Type B pancreatic cell (in vitro differentiated cells): ENCODE results near the gene SERPINA4. TPM values are rescaled to one million over a fixed set of nuclear protein-coding genes. Genes with fewer than 3 reads are reported as not detected.

Experiments
- DNase-seq: peaks from one replicate; pipeline ENCODE4 v3.0.0; 2021; ENCODE audit warnings: mixed read lengths; ENCODE audit not compliant: unreplicated experiment; ENCODE audit errors: extremely low spot score
- H3K27ac Mint-ChIP-seq: 2 replicates; pipeline ENCODE4 v1.8.0; 2021; ENCODE audit warnings: mild to moderate bottlenecking, mixed read lengths
- H3K27me3 Mint-ChIP-seq: 2 replicates; pipeline ENCODE4 v1.8.0; 2021; ENCODE audit warnings: mixed read lengths
- H3K36me3 Mint-ChIP-seq: 2 replicates; pipeline ENCODE4 v1.8.0; 2021; ENCODE audit warnings: mixed read lengths
- H3K4me1 Mint-ChIP-seq: one replicate; pipeline ENCODE4 v1.8.0; 2021; ENCODE audit warnings: mixed read lengths; ENCODE audit not compliant: unreplicated experiment
- H3K4me3 Mint-ChIP-seq: 2 replicates; pipeline ENCODE4 v1.8.0; 2021; ENCODE audit warnings: mild to moderate bottlenecking, mixed read lengths
- H3K9me3 Mint-ChIP-seq: 2 replicates; pipeline ENCODE4 v1.8.0; 2021; ENCODE audit warnings: mixed read lengths
- CTCF ChIP-seq: fragments of 200-600 bp; sonication (generic); conservative IDR thresholded peaks from 2 replicates; pipeline ENCODE4 v1.5.0; 2021; ENCODE audit warnings: antibody characterized with exemption, mild to moderate bottlenecking
- total RNA-seq: library from RNA; stranded (reverse); gene quantifications from 2 replicates; pipeline ENCODE4 v1.2.1, GENCODE V29; 2021; ENCODE audit warnings: low replicate concordance

The SERPINA4 gene
- total RNA-seq, 1 donor from 2014 or later: 1.4 TPM

- Mint-ChIP-seq H3K36me3 (no peaks in the 10 kb centered on the region), H3K4me1 (no peaks in the 10 kb centered on the region), H3K9me3 (no peaks in the 10 kb centered on the region), H3K4me3 (no peak overlapping the region), H3K27ac (no peak overlapping the region), H3K27me3 (no peaks in the 10 kb centered on the region)
- no peak for TF ChIP-seq CTCF
- DNase-seq: no peak
Observed at GRCh38 chr14:94570440-94570839, 9.2 kb downstream of the SERPINA4 start.

DNA sequence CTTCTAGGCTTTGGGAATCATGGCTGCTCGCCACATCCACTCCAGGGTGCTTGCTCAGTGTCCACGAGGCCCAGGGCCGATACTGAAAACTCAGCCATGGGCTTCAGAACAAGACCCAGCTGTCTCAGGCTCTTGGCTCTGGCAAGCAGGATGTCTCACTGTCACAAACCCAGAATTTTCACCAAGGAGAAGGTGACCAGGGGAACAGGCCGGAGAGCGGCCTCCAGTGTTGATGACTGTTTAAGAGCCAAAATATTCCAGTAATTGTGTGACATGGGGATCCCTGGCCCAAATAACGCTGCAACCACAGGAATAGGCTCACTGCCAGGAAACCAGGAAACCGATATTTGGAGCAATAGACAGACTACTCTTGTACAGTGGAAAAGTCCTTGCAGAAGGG, 10.2 kb downstream of the SERPINA4 start:
- H3K4me1 Mint-ChIP-seq: no peaks in the 10 kb centered on the region
- DNase-seq: no peak
- no peak overlapping the region for H3K27ac Mint-ChIP-seq
- H3K36me3 Mint-ChIP-seq: no peaks in the 10 kb centered on the region
- no peak for TF ChIP-seq CTCF
- no peak overlapping the region for H3K4me3 Mint-ChIP-seq
- no peaks in the 10 kb centered on the region for H3K27me3 Mint-ChIP-seq
- no peaks in the 10 kb centered on the region for H3K9me3 Mint-ChIP-seq

- no peak overlapping the region for H3K27ac Mint-ChIP-seq
- DNase-seq: no peak
- no peak for TF ChIP-seq CTCF
- no peaks in the 10 kb centered on the region for H3K27me3 Mint-ChIP-seq
- no peak overlapping the region for H3K4me3 Mint-ChIP-seq
- H3K4me1 Mint-ChIP-seq: no peaks in the 10 kb centered on the region
- no peaks in the 10 kb centered on the region for H3K9me3 Mint-ChIP-seq
- no peaks in the 10 kb centered on the region for H3K36me3 Mint-ChIP-seq
Observed at GRCh38 chr14:94571950-94572349, 10.7 kb downstream of the SERPINA4 start.

DNA sequence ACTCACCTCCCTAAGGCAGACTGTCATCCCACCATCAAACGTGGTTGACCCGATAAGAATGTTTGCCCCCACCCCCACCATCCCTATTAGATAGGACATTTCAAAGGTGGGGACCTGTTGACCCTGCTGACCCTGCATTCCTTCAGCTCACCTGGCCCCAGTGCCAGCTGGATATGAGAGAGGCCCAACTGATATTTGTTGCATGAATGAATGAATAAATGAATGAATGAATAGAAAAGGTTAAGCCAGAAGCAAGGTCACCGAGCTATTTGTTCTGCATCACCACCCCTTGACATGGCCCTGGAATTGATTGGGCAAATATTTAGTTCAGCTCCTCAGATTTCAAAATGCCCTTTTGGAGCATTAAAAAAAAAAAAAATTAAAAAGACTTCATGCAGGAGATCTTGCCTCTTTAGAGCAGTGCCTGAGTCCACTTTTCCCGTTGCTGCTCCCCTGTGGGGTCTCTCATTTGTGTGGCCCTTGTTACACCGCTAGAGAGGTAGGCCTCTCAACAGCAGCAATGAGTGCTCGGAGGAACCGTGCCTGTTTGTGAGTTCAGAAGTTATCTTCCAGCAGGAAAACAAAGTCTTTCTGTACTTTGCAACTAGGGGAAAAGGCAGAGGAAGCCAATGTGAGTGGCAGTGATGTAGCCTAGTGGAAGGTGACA, 11.5 kb downstream of the SERPINA4 start:
- no peaks in the 10 kb centered on the region for H3K36me3 Mint-ChIP-seq
- H3K9me3 Mint-ChIP-seq: no peaks in the 10 kb centered on the region
- peak overlapping the region; percentile 71 for H3K27ac Mint-ChIP-seq
- no peak for DNase-seq
- TF ChIP-seq CTCF: no peak
- H3K4me1 Mint-ChIP-seq: no peaks in the 10 kb centered on the region
- no peak overlapping the region for H3K4me3 Mint-ChIP-seq
- no peaks in the 10 kb centered on the region for H3K27me3 Mint-ChIP-seq

DNA sequence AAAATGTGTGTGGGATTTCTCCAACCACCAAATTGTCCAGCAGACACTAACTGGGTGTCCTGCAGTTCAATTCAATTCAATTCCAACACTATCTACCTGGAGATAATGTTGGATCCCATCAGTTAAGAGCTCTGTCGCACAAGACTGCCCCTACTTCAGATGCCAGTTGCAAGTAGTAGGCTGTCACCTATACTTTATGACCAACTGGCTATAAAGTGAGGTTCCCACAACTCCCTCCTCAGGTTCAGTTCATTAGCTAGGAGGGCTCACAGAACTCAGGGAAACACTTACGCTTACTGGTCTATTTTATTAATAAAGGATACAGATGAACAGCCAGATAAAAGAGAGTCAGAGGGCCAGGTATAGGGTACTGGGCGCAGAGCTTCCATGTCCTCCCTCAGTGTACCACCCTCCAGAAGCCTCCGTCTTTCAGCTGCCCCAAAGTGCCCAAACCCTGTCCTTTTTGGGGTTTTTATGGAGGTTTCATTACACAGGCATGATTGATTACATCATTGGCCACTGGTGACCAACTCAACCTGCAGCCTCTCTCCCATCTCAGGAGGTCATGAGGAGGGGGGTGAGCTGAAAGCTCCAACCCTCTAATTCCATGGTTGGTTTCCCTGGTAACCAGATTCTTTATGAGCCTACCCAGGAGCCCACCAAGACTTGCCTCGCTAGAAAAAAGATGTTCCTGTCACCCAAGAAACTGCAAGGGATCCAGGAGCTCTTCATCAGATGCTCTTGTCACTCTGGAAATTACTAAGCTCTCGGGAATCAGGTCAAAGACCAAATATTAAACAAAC, 12.4 kb downstream of the SERPINA4 start:
- no peak for TF ChIP-seq CTCF
- no peaks in the 10 kb centered on the region for H3K27me3 Mint-ChIP-seq
- H3K4me3 Mint-ChIP-seq: no peak overlapping the region
- no peaks in the 10 kb centered on the region for H3K9me3 Mint-ChIP-seq
- no peaks in the 10 kb centered on the region for H3K4me1 Mint-ChIP-seq
- no peak for DNase-seq
- no peak overlapping the region for H3K27ac Mint-ChIP-seq
- no peaks in the 10 kb centered on the region for H3K36me3 Mint-ChIP-seq
